NCI-H128 (cell line): Measurements from ENCODE around the gene IRF4.

ENCODE experiments used
- DNase-seq: peaks from one replicate; lab custom pipeline; 2025; ENCODE audit not compliant: unreplicated experiment; lab: John Stamatoyannopoulos, UW

The IRF4 gene

DNA sequence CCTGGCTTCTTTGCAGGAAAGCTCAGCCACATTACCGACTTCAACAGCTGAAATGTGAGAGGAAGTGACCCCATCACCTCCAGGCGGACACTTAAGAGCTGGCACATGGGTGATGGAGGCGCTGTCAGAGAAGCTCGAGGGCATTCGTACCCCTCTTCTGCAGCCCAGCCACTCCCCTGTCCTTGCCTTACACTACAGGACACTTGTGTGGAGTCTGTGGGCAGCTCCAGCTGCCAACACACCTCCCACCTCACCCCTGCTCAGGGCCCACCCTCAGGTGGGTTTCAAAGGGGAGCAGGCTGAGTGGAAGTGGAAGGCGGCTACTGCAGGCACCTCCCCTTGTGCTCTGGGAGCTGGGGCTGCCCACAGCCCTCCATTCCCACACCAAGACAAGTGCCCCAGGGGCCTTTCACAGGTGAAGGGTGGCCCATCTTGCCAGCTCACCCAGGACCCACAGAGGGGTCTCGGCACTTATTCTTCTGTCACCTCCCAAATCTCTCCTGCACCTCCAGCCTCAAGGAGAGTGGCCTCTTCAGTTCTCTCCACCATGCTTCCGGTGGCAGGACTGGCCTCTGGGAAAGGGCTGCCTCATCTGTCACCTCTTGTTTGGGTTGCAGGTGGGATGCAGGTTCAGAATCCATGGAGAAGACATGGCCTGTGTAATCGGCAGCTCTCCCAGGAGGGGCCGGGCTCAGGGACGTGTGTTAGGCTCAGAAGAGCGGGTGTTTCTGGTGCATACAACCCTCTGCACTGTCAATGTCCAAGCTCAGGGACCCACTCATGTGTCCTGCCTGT, 49.8 kb downstream of the IRF4 start:
- DNase-seq: no peak

DNA sequence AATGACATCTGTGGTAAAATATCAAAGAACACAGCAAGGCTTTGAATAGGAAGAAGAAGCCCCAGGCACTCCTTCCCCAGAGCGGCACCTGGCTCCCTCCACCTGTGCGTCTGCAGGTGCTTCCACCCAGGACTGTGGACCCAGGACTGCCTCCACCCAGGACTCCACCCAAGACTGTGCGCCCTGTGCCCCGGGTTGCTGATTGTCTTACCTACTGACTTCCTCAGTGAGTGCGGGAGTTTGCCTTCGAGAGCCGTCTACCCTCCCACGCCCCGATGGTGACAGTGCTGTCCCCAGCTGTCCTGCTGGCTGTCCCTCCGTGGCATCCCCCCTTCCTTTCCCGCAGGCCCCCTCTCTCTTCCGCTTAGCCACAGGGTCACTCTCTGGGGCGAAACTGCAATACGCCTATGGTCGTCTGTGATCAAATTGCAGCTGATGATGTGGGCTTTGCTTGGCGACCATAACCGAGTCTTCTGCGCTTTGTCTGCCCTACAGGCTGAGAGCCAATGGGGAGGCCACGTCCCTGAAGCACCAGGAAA, 52.1 kb downstream of the IRF4 start:
- no peak for DNase-seq

- DNase-seq: no peak
These were observed 53.2 kb downstream of the IRF4 start for GRCh38 chr6:444653-445275.

DNA sequence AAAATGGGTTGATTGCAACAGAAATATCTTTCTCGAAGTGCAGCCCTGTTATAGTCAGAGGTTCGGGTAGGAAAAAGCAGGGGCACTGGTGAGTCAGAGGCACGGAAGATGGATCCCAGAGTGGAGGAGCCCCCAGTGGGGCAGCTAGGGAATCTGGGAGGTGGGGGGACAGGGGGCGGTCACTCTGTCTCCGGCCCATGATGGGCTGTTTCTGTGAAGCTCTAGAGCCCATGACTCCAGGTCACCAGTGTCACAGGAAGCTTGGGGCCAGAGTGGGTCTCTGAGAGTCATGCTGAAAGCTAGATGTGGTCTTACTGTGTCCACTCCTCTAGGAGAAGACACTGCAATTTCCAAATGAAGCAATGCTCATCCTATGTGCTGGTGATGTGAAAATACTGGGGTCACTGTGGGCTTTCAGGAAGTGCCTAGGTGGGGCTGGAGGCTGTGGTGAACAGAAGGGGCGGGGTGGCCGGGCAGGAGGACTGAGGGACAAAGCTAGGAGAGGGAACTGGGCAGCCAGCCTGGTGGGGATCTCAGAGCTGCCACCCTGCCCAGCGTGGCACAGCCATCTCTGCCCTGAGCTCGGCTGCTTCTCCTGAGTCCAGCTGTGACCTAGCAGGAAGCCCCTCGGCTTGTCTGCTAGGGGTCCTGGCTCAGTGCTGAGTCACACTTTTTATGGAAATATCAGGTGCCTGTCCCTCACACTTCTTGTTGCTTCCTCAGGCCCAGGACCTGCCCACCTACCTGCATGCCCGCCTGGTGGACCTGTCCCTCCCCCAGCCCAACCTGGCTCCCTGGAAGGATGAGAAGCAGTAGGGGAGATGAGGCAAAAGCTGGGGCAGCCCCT, 54.2 kb downstream of the IRF4 start:
- no peak for DNase-seq

DNA sequence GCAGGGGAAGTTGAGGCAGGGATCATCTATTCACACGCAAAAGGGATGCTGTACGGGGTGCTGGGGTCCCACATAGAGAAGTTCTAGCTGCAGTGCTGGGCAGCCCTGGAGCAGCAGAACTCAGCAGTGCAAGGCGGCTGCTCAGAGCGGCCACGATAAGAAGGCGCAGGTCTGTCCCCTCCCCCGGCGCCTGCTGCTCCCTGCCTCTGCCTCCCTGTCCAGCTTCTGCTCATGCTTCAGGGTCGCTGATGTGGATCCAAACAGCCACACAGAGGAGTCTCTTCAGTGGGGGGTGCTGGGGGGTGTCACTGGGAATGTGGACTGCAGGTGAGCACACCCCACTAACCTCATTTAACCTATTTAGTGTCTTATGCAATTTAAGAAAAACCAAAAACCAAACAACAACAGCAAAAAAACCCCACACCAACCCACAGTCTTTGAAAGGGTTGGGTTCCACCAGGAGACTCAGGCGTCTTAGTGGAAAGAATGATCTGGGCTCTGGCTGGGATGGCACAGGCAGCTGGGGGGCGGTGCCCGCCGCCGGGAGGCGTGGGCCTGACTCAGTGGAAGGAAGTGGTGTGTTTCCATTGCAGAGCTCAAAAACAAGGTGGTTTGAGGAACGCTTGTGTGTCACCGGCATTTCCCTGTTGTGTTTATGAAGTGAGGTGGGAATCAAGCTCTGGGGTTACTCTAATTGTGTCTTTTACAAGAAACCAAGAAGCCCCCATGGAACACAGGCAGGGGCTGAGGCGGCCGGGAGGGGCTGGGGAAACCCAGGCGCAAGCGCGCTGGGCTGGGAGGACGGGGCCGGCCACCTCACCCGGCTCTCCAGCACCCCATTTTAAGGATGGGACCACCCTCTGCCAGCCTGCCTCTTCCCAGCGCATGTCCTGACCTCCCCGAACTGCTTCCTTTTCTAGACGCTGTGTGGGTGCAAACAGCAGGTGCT, 55.1 kb downstream of the IRF4 start:
- no peak for DNase-seq

DNA sequence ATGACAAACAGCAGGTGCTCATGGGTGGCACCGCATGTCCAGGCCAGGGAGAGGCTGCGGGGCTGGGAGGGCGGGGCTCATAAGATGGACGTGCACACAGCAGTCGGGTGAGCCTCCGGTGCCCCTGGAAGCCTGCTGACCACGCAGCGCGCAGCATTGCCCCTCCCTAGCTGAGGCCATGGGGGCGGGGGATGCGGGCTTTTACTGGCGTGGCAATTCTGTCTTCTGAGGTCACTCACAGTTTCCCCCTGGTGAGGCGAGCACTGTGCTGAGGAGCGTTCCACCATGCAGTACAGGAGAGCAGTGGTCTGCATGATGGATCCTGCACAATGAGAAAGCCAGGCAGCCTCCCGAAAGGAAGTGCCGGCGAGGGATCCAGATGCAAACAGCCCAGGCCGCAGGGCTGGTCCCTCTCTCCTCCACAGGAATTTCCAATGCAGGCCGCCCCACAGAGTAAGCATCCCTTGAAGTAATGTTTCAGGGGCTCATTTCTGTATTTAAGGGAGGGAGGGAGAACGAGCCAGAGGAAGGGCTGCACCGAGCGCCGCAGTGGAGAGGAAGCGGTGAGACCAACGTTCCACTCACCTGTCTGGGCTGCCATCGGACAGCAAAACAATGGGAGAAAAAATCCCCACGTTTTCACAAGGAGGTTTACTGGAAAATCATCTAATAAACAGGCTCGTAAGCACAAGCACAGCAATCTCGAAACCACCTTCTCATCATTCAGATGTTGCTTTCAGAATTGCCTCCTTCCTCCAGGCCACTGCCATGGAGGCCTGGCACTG, 56.0 kb downstream of the IRF4 start:
- DNase-seq: no peak

DNA sequence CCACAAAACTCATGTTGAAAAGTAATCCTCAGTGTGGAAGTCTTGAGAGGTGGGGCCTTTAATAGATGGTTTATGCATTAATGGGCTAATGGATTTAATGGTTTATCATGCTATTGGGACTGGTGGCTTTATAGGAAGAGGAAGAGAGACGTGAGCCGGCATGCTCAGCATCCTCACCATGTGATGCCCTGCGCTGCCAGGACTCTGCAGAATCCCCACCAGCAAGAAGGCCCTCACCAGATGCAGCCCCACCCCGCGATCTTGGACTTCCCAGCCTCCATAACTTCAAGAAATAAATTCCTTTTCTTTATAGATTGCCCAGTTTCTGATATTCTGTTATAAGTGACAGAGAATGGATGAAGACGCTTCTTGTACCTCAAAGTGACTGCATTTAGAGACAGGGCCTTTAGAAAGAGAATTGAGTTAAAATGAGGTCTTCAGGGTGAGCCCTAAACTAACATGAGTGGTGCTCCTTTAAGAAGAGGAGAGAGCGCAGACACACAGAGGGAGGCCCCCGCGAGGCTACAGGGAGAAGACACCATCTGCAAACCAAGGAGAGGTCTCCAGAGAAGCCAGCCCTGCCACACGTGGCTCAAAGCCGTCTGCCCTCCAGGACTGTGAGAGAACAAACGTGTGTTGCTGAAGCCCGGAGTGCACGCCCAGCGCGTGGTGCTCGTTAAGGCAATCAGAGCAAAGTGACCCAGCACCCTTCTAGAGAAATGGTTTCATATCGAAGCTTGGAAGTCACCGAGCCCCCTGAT, 56.9 kb downstream of the IRF4 start:
- DNase-seq: no peak

GRCh38 chr6:449057-449430, 57.5 kb downstream of the IRF4 start:
- DNase-seq: no peak

DNA sequence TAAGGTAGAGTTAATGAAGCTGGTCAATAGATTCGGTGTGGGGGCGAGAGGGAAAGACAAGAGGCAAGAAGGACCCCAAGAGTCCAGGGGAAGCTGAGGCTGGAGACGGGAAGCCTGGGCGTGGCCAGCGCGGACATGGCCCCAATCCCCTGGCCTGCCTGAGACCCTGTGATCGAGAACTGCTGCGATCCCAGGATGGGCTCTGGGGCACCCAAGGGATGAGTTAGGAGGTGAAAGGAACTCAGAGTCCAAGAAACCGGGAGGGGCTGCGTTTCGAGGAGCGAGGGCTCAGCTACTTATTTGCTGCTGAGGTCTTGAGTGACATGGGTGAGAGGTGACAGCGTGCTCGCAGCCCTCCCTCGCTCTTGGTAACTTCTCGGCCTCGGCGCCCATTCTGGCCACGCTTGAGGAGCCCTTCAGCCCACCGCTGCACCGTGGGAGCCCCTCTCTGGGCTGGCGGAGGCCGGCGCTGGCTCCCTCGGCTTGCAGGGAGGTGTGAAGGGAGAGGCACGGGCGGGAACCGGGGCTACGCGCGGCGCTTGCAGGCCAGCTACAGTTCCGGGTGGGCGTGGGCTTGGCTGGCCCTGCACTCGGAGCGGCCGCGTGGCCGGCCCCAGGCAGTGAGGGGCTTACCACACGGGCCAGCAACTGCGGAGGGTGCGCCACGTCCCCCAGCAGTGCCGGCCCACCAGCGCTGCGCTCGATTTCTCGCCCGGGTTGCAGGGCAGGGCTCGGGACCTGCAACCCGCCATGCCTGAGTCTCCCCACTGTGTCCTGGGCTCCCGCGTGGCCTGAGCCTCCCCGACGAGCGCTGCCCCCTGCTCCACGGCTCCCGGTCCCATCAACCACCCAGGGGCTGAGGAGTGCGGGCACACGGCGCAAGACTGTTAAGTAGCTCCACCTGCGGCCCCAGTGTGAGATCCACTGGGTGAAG, 58.2 kb downstream of the IRF4 start:
- no peak for DNase-seq

GRCh38 chr6:451336-451735, 59.8 kb downstream of the IRF4 start:
- DNase-seq: no peak

- no peak for DNase-seq
These were observed 60.3 kb downstream of the IRF4 start for GRCh38 chr6:451847-452246.

- DNase-seq: no peak
These were observed 60.9 kb downstream of the IRF4 start for GRCh38 chr6:452301-453067.

DNA sequence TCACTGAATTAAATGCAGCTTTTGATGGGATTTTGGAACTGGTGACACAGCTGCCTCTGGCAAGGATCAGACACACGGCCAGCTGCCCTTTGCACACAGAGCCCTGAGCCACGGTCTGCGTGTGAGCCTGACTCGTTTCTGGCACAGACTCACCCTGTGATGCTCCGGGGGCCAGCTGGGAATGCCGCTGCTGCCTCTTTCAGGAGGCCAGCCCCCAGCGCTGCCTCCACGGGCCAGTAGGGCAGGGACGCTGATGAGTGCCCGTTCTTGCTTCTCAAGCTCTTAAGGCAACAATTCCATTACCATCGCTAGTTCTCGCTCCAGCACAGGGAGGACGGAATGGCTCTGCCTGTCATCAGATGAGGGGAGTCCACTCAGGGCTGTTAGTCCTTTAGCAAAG, 61.6 kb downstream of the IRF4 start:
- DNase-seq: no peak

- DNase-seq: no peak
These were observed 62.8 kb downstream of the IRF4 start for GRCh38 chr6:454148-454991.

GRCh38 chr6:455006-455585, 63.5 kb downstream of the IRF4 start:
- no peak for DNase-seq

DNA sequence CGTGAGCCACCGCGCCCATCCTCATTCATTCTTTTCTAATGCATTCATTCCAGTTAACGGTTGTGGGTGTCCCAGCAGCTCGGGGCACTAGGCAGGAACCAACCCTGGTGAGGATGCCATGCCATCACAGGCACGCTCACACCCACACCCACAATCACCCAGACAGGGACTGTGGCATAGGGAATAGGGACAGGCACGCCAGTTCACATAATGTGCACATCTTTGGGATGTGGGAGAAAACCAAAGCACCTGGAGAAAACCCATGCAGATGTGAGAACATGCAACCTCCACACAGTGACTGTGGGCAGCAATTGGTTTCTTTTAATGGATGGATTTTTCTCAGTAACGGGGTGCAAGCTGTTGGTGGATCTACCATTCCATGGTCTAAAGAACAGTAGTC, 64.3 kb downstream of the IRF4 start:
- DNase-seq: no peak
